HEK293 (cell line): ENCODE data around the gene ZBTB20.
"Not testable (repeated sequence)": the region's sequence is repeated elsewhere in the genome, so short reads cannot be mapped to it uniquely, and the experiment has no call there.

Experiments used
- KLF16 ChIP-seq: fragments of 450-650 bp; formaldehyde crosslinking; IDR thresholded peaks from 2 replicates; pipeline ENCODE4 v1.5.1; 2017; ENCODE audit warnings: missing biosample characterization, missing genetic modification characterization
- ZNF548 ChIP-seq: fragments of 450-650 bp; formaldehyde crosslinking; IDR thresholded peaks from 2 replicates; pipeline ENCODE4 v1.5.1; 2016; ENCODE audit warnings: missing biosample characterization, missing genetic modification characterization
- ZNF571 ChIP-seq: fragments of 450-650 bp; formaldehyde crosslinking; IDR thresholded peaks from 2 replicates; pipeline ENCODE4 v1.5.0; 2017; ENCODE audit warnings: missing biosample characterization, missing genetic modification characterization
- TF ChIP-seq, protein P1 (sequence below): fragments of 450-650 bp; IDR thresholded peaks from 2 replicates; pipeline ENCODE4 v1.5.1; 2018; ENCODE audit warnings: missing biosample characterization, missing genetic modification characterization

DNA sequence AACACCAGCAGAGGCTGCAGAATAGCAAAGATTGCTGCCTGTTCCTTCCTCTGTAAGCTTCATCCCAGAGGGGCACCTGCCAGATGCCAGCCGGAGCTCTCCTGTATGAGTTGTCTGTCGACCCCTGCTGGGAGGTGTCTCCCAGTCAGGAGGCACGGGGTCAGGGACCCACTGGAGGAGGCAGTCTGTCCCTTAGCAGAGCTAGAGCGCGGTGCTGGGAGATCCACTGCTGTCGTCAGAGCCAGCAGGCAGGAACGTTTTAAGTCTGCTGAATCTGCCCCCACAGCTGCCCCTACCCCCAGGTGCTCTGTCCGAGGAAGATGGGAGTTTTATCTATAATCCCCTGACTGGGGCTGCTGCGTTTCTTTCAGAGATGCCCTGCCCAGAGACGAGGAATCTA is 31.8 kb upstream of the ZBTB20 start:
- not testable (repeated sequence) for TF ChIP-seq KLF16; ZNF548 (tag by site-specific recombination); ZNF571 (tag by site-specific recombination)
- TF ChIP-seq, protein P1, sequence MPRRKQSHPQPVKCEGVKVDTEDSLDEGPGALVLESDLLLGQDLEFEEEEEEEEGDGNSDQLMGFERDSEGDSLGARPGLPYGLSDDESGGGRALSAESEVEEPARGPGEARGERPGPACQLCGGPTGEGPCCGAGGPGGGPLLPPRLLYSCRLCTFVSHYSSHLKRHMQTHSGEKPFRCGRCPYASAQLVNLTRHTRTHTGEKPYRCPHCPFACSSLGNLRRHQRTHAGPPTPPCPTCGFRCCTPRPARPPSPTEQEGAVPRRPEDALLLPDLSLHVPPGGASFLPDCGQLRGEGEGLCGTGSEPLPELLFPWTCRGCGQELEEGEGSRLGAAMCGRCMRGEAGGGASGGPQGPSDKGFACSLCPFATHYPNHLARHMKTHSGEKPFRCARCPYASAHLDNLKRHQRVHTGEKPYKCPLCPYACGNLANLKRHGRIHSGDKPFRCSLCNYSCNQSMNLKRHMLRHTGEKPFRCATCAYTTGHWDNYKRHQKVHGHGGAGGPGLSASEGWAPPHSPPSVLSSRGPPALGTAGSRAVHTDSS (tag by site-specific recombination): not testable (repeated sequence)
